Stimulated activated CD8-positive, alpha-beta memory T cell treated with anti-CD3 and anti-CD28 coated beads, Interleukin-4, amount 100 ng/mL, for 1 hour (primary cell): ENCODE results near the gene IGF1.
"Not testable (repeated sequence)": the region's sequence is repeated elsewhere in the genome, so short reads cannot be mapped to it uniquely, and the experiment has no call there.

Experiments used
- DNase-seq, 2 donors: peaks; one replicate each; pipeline ENCODE4 v3.0.0-alpha.2; 2020; ENCODE audit warnings: low read depth in 2 of 2, low spot score in 1 of 2

IGF1 gene

GRCh38 chr12:102390068-102390467, 90.3 kb downstream of the IGF1 start:
- no peak for DNase-seq

GRCh38 chr12:102388469-102388868, 91.9 kb downstream of the IGF1 start:
- DNase-seq: no peak

GRCh38 chr12:102385343-102385742, 95.0 kb downstream of the IGF1 start:
- DNase-seq: no peak

- no peak for DNase-seq
These were observed 100.8 kb downstream of the IGF1 start for GRCh38 chr12:102379346-102380162.

- no peak for DNase-seq
These were observed 103.6 kb downstream of the IGF1 start for GRCh38 chr12:102376781-102377180.

- DNase-seq: no peak
These were observed 104.1 kb downstream of the IGF1 start for GRCh38 chr12:102376181-102376747.

- no peak for DNase-seq
These were observed 106.2 kb downstream of the IGF1 start for GRCh38 chr12:102374190-102374589.

- no peak for DNase-seq
These were observed 108.3 kb downstream of the IGF1 start for GRCh38 chr12:102372087-102372486.

GRCh38 chr12:102371165-102371564, 109.2 kb downstream of the IGF1 start:
- no peak for DNase-seq

- no peak for DNase-seq
These were observed 110.5 kb downstream of the IGF1 start for GRCh38 chr12:102369876-102370275.

- no peak for DNase-seq
These were observed 115.0 kb downstream of the IGF1 start for GRCh38 chr12:102365365-102365764.

- DNase-seq: no peak
These were observed 115.7 kb downstream of the IGF1 start for GRCh38 chr12:102364709-102365108.

GRCh38 chr12:102356690-102357089, 123.7 kb downstream of the IGF1 start:
- no peak for DNase-seq

- not testable (repeated sequence) for DNase-seq
These were observed 126.1 kb downstream of the IGF1 start for GRCh38 chr12:102354281-102354680.

- no peak for DNase-seq
These were observed 129.0 kb downstream of the IGF1 start for GRCh38 chr12:102351322-102351721.

GRCh38 chr12:102350070-102350469, 130.3 kb downstream of the IGF1 start:
- DNase-seq: no peak

GRCh38 chr12:102349079-102349478, 131.3 kb downstream of the IGF1 start:
- no peak for DNase-seq

- no peak for DNase-seq
These were observed 132.6 kb downstream of the IGF1 start for GRCh38 chr12:102347811-102348210.
